HepG2 (cell line): ENCODE results near the gene ZNF507. TPM values are rescaled to one million over a fixed set of nuclear protein-coding genes. Genes with fewer than 3 reads are reported as not detected.
"Not testable (repeated sequence)": the region's sequence is repeated elsewhere in the genome, so short reads cannot be mapped to it uniquely, and the experiment has no call there.

Experiments
- ATAC-seq: fragments of 200-7000 bp; cut with Tn5 transposase; 3 replicates; pipeline ENCODE4 v1.9.1; 2020; ENCODE audit warnings: mild to moderate bottlenecking, moderate library complexity
- BruUV-seq: library from RNA; stranded (reverse); fragments of 400-500 nt; replicated peaks from 2 replicates; lab custom pipeline; 2021; lab: Mats Ljungman, UMichigan
- CTCF ChIA-PET: fragments of 300-600 bp; formaldehyde crosslinking; extraction: SDS; loops from one replicate; lab custom pipeline; 2021; ENCODE audit warnings: low total read pairs, inconsistent platforms, low intra/inter-chr PET ratio; lab: Yijun Ruan, JAX
- POLR2A ChIA-PET: fragments of 350-600 bp; sonication (Branson Sonifier 250); formaldehyde crosslinking; loops from one replicate; lab custom pipeline; 2020; ENCODE audit warnings: antibody characterized with exemption, inconsistent platforms; lab: Yijun Ruan, JAX
- DNase-seq: peaks from one replicate; pipeline ENCODE4 v3.0.0-alpha.2; 2015; ENCODE audit warnings: low spot score
- FAIRE-seq: peaks from 3 replicates; lab custom pipeline; 2011; peaks lifted over from hg19 to GRCh38; lab: Jason Lieb, UNC
- H2AFZ ChIP-seq: one replicate; pipeline ENCODE4 v1.6.1; 2011; ENCODE audit warnings: low read length, inconsistent platforms
- H3K27ac ChIP-seq: fragments of 300-600 bp; 3 replicates; pipeline ENCODE4 v1.8.0; 2011; ENCODE audit warnings: mixed run types, mild to moderate bottlenecking, mixed read lengths, low read length, inconsistent platforms; ENCODE audit not compliant: insufficient read depth; ENCODE audit errors: extremely low read length
- H3K27me3 ChIP-seq, 2 experiments: fragments of 200-600 bp in 1 of 2; 2 replicates in 1 of 2; 3 replicates in 1 of 2; pipeline versions ENCODE4 v1.6.0 to v1.8.0; 2011; ENCODE audit warnings: low read length in 2 of 2, mild to moderate bottlenecking in 2 of 2, moderate library complexity in 2 of 2, inconsistent platforms in 1 of 2; ENCODE audit not compliant: insufficient read depth in 2 of 2, control insufficient read depth in 1 of 2
- H3K36me3 ChIP-seq, 2 experiments: fragments of 200-600 bp in 1 of 2; replicated peaks in 1 of 2; 2 replicates in 1 of 2; 3 replicates in 1 of 2; pipeline versions ENCODE4 v1.5.1 to v1.8.0; 2011; ENCODE audit warnings: low read length in 2 of 2, inconsistent platforms in 1 of 2; ENCODE audit not compliant: insufficient read depth in 2 of 2, control insufficient read depth in 1 of 2
- H3K4me1 ChIP-seq: 2 replicates; pipeline ENCODE4 v1.5.1; 2012; ENCODE audit warnings: low read length, inconsistent platforms; ENCODE audit not compliant: insufficient read depth
- H3K4me2 ChIP-seq: 2 replicates; pipeline ENCODE4 v1.6.0; 2011; ENCODE audit warnings: low read depth, low read length, inconsistent platforms
- H3K4me3 ChIP-seq, 3 experiments: fragments of 200-600 bp in 1 of 3; sonication (generic), shearing (Covaris generic) in 1 of 3; replicated peaks in 1 of 3; 2 replicates each; pipeline ENCODE4 v1.5.1; 2011 to 2016; ENCODE audit warnings: low read length in 3 of 3, inconsistent platforms in 2 of 3, low read depth in 2 of 3, mild to moderate bottlenecking in 2 of 3, control low read depth in 1 of 3, mixed read lengths in 1 of 3; ENCODE audit not compliant: insufficient read depth in 1 of 3
- H3K79me2 ChIP-seq: one replicate; pipeline ENCODE4 v1.6.1; 2011; ENCODE audit warnings: low read length, inconsistent platforms; ENCODE audit not compliant: insufficient read depth
- H3K9ac ChIP-seq: 2 replicates; pipeline ENCODE4 v1.6.0; 2011; ENCODE audit warnings: mild to moderate bottlenecking, low read depth, low read length, inconsistent platforms; ENCODE audit not compliant: insufficient read depth
- H3K9me3 ChIP-seq: 2 replicates; pipeline ENCODE4 v1.5.1; 2012; ENCODE audit warnings: mild to moderate bottlenecking, low read length
- H4K20me1 ChIP-seq: 2 replicates; pipeline ENCODE4 v1.6.0; 2011; ENCODE audit warnings: inconsistent platforms, mild to moderate bottlenecking, low read length, moderate library complexity; ENCODE audit not compliant: insufficient read depth
- HDAC2 ChIP-seq: sonication (generic); formaldehyde crosslinking; IDR thresholded peaks from 2 replicates; pipeline ENCODE4 v1.4.0; 2020; ENCODE audit warnings: missing genetic modification reagents
- HNRNPK ChIP-seq: fragments of 200-400 bp; formaldehyde crosslinking; IDR thresholded peaks from 2 replicates; pipeline ENCODE4 v1.6.1; 2018; ENCODE audit warnings: low read length, low read depth, moderate library complexity, mild to moderate bottlenecking; ENCODE audit not compliant: poor library complexity, severe bottlenecking
- HNRNPLL ChIP-seq: fragments of 200-400 bp; formaldehyde crosslinking; IDR thresholded peaks from 2 replicates; pipeline ENCODE4 v1.6.1; 2017; ENCODE audit warnings: mild to moderate bottlenecking, low read depth, low read length; ENCODE audit not compliant: poor library complexity, severe bottlenecking
- IKZF1 ChIP-seq: fragments of 450-650 bp; IDR thresholded peaks from 2 replicates; pipeline ENCODE4 v1.7.1; 2016
- NR2F6 ChIP-seq, 2 experiments: IDR thresholded peaks; 2 replicates each; pipeline ENCODE4 v1.6.1; 2016; ENCODE audit warnings: antibody characterized with exemption in 1 of 2, mild to moderate bottlenecking in 1 of 2
- PAF1 ChIP-seq: IDR thresholded peaks from 2 replicates; pipeline ENCODE4 v1.6.1; 2016; ENCODE audit warnings: missing genetic modification reagents, missing compliant biosample characterization
- PCBP1 ChIP-seq: fragments of 200-400 bp; formaldehyde crosslinking; IDR thresholded peaks from 2 replicates; pipeline ENCODE4 v1.6.1; 2017; ENCODE audit warnings: mild to moderate bottlenecking, low read depth, low read length, borderline replicate concordance
- SATB2 ChIP-seq: sonication (generic); formaldehyde crosslinking; IDR thresholded peaks from 2 replicates; pipeline ENCODE4 v1.5.0; 2020; ENCODE audit warnings: missing genetic modification reagents
- SMAD1 ChIP-seq: sonication (generic); formaldehyde crosslinking; IDR thresholded peaks from 2 replicates; pipeline ENCODE4 v1.4.0; 2020; ENCODE audit warnings: missing genetic modification reagents, low read depth, mild to moderate bottlenecking, borderline replicate concordance
- SSRP1 ChIP-seq: IDR thresholded peaks from 2 replicates; pipeline ENCODE4 v1.6.1; 2016; ENCODE audit warnings: control low read depth
- TGIF2 ChIP-seq: IDR thresholded peaks from 2 replicates; pipeline ENCODE4 v1.6.1; 2016; ENCODE audit warnings: control low read depth, missing compliant biosample characterization
- ZBTB3 ChIP-seq: sonication (generic); formaldehyde crosslinking; IDR thresholded peaks from 2 replicates; pipeline ENCODE4 v1.4.0; 2020; ENCODE audit warnings: low read depth, mild to moderate bottlenecking, moderate library complexity, missing genetic modification reagents, borderline replicate concordance
- ZNF138 ChIP-seq: sonication (generic); formaldehyde crosslinking; IDR thresholded peaks from 2 replicates; pipeline ENCODE4 v1.5.0; 2020; ENCODE audit warnings: mild to moderate bottlenecking, low read depth, missing genetic modification reagents
- WGBS: methylation state at CpG from one replicate; pipeline ENCODE4 v1.1.6; 2017; ENCODE audit warnings: low lambda C conversion rate; 5-methylcytosine and 5-hydroxymethylcytosine counted together
- in situ Hi-C: cut with HindIII; loops from 2 replicates; pipeline ENCODE4 v1.10.0; 2017; ENCODE audit warnings: low pct_unique_long_range_greater_than_20kb; ENCODE audit not compliant: extremely low pct_ligation_motif_present
- intact Hi-C: fragments of 100-400 bp; cut with micrococcal nuclease; formaldehyde crosslinking; loops from one replicate; pipeline ENCODE4 v1.10.0; 2022; ENCODE audit not compliant: unreplicated experiment
- polyA plus RNA-seq, 8 experiments: library from polyadenylated mRNA; depleted of rRNA in 3 of 8; stranded (reverse) in 7 of 8; unstranded in 1 of 8; fragments of >200 nt; fragmentation: Illumina TruSeq in 4 of 8; extraction: Trizol in 4 of 8; gene quantifications; 2 replicates each; pipeline versions ENCODE4 v1.2.1 to v1.2.3, GENCODE V29; 2011 to 2016; ENCODE audit warnings: low read depth in 4 of 8, missing spikeins in 1 of 8, mixed read lengths in 1 of 8; ENCODE audit not compliant: insufficient read depth in 1 of 8
- total RNA-seq, 5 experiments: library from RNA; depleted of rRNA; stranded (reverse); fragments of >200 nt; fragmentation: Illumina TruSeq; extraction: Trizol; gene quantifications; 2 replicates each; pipeline ENCODE4 v1.2.3, GENCODE V29; 2016; ENCODE audit warnings: low read depth in 1 of 5

Gene ZNF507
- total and polyA plus RNA-seq, 2 of the 13 experiments (the other 11 are each of a cell fraction or from before 2014, with no cell fraction given), result 7.3 to 10.9 TPM

- TF ChIP-seq PCBP1 (no peak), ZNF138 (CRISPR knock-in tag) (no peak), NR2F6 (IDR thresholded peaks at IDR 0.05) (peak; percentile 69), NR2F6 (CRISPR knock-in tag; IDR thresholded peaks at IDR 0.05) (peak; percentile 83), HNRNPLL (peak; percentile 48), SATB2 (CRISPR knock-in tag) (no peak), SSRP1 (no peak; the same call in 1 of the 2 replicates), TGIF2 (CRISPR knock-in tag) (0 out of 2 replicates have a peak, but pooled peaks have one; percentile 19), SMAD1 (no peak), PAF1 (CRISPR knock-in tag) (no peak), HDAC2 (CRISPR knock-in tag) (peak; percentile 90), HNRNPK (no peak), IKZF1 (no peak)
Measured at GRCh38 chr19:32373585-32374295, 28.3 kb downstream of the ZNF507 start (continued).

- peaks cover 47% of the 10 kb centered on the region for H3K4me1 ChIP-seq
- BruUV-seq, H4K20me1 ChIP-seq, H3K4me3 ChIP-seq, H3K9me3 ChIP-seq, ATAC-seq, H3K27me3 ChIP-seq, in situ Hi-C loops, H2AFZ ChIP-seq, FAIRE-seq, DNase-seq: not testable (repeated sequence)
- WGBS, result 63% methylated on average over 3 of the region's 3 CpGs
- peak; percentile 7; the same call in 1 of the 2 replicates for TF ChIP-seq ZBTB3 (CRISPR knock-in tag)
- peak overlapping the region; percentile 98 for H3K27ac ChIP-seq
- intact Hi-C loops, result loop anchor here (5.0 kb wide), 1 partner anchor 33 kb away; the partner anchor contains the start of gene DPY19L3
- H3K4me2 ChIP-seq, result peak overlapping the region; percentile 91
- peaks cover 26% of the 10 kb centered on the region for H3K79me2 ChIP-seq
- ChIA-PET POLR2A (interaction anchor here (1.0 to 3.3 kb wide), 9 partner anchors 9 to 207 kb away, joined by 3 to 31 read pairs (median 9); partner anchors contain the start of genes DPY19L3, PDCD5 and ZNF507), CTCF (interaction anchor here (1.7 kb wide), 1 partner anchor 34 kb away, joined by 3 read pairs; no protein-coding TSS in a partner anchor)
- H3K36me3 ChIP-seq, result peaks cover 6 to 30% of the 10 kb centered on the region in 2 experiments
- peak overlapping the region; percentile 58 for H3K9ac ChIP-seq
Measured at GRCh38 chr19:32374362-32374761, 29.0 kb downstream of the ZNF507 start.
